ENCODE measurements around the gene GNL3. TPM values are rescaled to one million over a fixed set of nuclear protein-coding genes. Genes with fewer than 3 reads are reported as not detected.

Gene GNL3
- total and polyA plus RNA-seq, 2 of the 8 experiments (the other 6 are each of a cell fraction or from before 2014, with no cell fraction given) = 45.5 to 184 TPM

DNA sequence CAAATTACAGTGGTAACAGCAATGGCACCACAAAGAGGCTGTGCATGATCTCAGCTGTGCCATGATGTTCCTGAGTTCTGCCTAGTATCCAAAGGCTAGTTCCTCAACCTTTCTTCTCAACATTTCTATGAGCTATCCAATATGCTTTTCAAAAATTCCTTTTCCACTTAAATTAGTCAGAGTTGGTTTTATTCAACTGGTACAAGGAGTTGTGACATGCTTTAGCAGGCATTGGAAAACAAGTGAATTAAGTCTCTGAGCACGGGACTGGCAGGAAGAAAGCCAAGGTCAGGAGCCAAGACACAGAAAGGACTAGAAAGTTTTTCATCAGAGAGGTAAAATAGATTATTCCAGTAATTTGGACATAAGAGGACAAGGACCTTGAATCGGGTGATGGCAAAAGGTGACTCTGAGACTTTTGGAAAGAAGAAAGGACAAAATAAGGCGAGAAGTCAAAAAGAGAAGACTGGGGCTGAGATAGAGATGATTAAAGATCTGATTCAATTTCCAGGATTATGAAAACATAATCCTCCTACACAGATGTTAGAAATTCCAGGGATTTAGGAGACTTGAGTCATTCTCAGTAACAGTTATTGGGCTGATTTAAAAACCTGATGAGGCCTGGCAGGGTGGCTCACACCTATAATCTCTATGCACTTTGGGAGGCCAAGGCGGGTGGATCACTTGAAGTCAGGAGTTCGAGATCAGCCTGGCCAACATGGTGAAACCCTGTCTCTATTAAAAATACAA, 36.2 kb upstream of the GNL3 start:
- no peak overlapping the region for H3K18ac ChIP-seq (ENCODE audit: extremely low read depth, low read length)
- H3K14ac ChIP-seq (ENCODE audit: insufficient read length) = no peak overlapping the region
- no peak overlapping the region for H3K4me3 ChIP-seq (ENCODE audit: extremely low read depth in 1 of 4, insufficient read depth in 2 of 4, low read depth in 3 of 4, low read length in 4 of 4)
- no peak overlapping the region for H2BK12ac ChIP-seq (ENCODE audit: low read depth, low read length)
- H4K8ac ChIP-seq (ENCODE audit: extremely low read depth, insufficient read depth, low read length) = no peak overlapping the region
- no peak overlapping the region for H3K23ac ChIP-seq (ENCODE audit: insufficient read length)
- H2BK5ac ChIP-seq (ENCODE audit: low read depth, low read length) = no peak overlapping the region
- no peak overlapping the region for H4K5ac ChIP-seq (ENCODE audit: insufficient read length, low read depth, low read length)
- CTCF ChIA-PET (ENCODE audit: partially characterized antibody) = interaction anchor here (1.3 kb wide), 1 partner anchor 9 kb away, joined by 3 read pairs; no protein-coding TSS in a partner anchor
- H2AFZ ChIP-seq (ENCODE audit: low read length) = no peak overlapping the region
- FAIRE-seq (no peak), DNase-seq (ENCODE audit: low read depth in 1 of 2, low spot score in 2 of 2) (no peak)
- H2BK15ac ChIP-seq (ENCODE audit: low read length) = no peak overlapping the region
- TF ChIP-seq RFX5 (IDR thresholded peaks at IDR 0.05; ENCODE audit: borderline replicate concordance, low read depth, low read length) (no peak), ASH2L (IDR thresholded peaks at IDR 0.05; ENCODE audit: low read length) (no peak), GTF2F1 (IDR thresholded peaks at IDR 0.05; ENCODE audit: borderline replicate concordance, low read depth, low read length) (no peak), SRF (IDR thresholded peaks at IDR 0.05; ENCODE audit: low read depth, low read length) (no peak), HDAC2 (IDR thresholded peaks at IDR 0.05; ENCODE audit: borderline replicate concordance in 1 of 2, low read depth in 2 of 2, low read length in 2 of 2) (no peak), BRCA1 (IDR thresholded peaks at IDR 0.05; ENCODE audit: low read depth, low read length) (no peak), TEAD4 (IDR thresholded peaks at IDR 0.05; ENCODE audit: low read depth, low read length) (no peak), TCF12 (IDR thresholded peaks at IDR 0.05; ENCODE audit: low read depth, low read length) (no peak), CHD1 (IDR thresholded peaks at IDR 0.05; ENCODE audit: low read depth, low read length) (no peak)
- H3K27me3 ChIP-seq (replicated peaks in 1 of 4; ENCODE audit: control insufficient read depth in 3 of 4, extremely low read depth in 1 of 4, insufficient read depth in 3 of 4, low read length in 3 of 4) = no peaks in the 10 kb centered on the region
- POLR2A ChIA-PET (ENCODE audit: partially characterized antibody) = interaction anchor here (0.8 to 0.9 kb wide), 2 partner anchors 37 to 67 kb away, joined by 3 read pairs; no protein-coding TSS in a partner anchor
- no peak overlapping the region for H2BK120ac ChIP-seq (replicated peaks; ENCODE audit: low read depth, low read length)
- no peak overlapping the region for H4K91ac ChIP-seq (replicated peaks; ENCODE audit: insufficient read length, low read length)
- no peak overlapping the region for H3K4ac ChIP-seq (replicated peaks; ENCODE audit: insufficient read length, low read depth, low read length)
- no peaks in the 10 kb centered on the region for H3K9me3 ChIP-seq (ENCODE audit: insufficient read depth in 2 of 2, low read depth in 1 of 2, low read length in 1 of 2)
- H2AK5ac ChIP-seq (ENCODE audit: low read depth, low read length) = no peak overlapping the region
- no peaks in the 10 kb centered on the region for H4K20me1 ChIP-seq (replicated peaks in 1 of 2; ENCODE audit: control insufficient read depth in 1 of 2, insufficient read depth in 2 of 2, low read length in 2 of 2)
- H3K79me1 ChIP-seq (ENCODE audit: low read depth, low read length) = no peaks in the 10 kb centered on the region
- H3K27ac ChIP-seq (ENCODE audit: low read depth, low read length) = no peak overlapping the region
- no peak overlapping the region for H2BK20ac ChIP-seq (ENCODE audit: low read length)
- no peak overlapping the region for H3K56ac ChIP-seq (replicated peaks; ENCODE audit: insufficient read length, low read depth, low read length)
- H3K4me2 ChIP-seq (ENCODE audit: insufficient read depth in 1 of 2, low read depth in 2 of 2, low read length in 2 of 2) = no peak overlapping the region
- peaks cover 5 to 58% (median 19%) of the 10 kb centered on the region in 4 experiments; a peak in 7 of 8 replicates for H3K36me3 ChIP-seq (ENCODE audit: control insufficient read depth in 2 of 4, insufficient read depth in 4 of 4, low read length in 3 of 4)
- no peaks in the 10 kb centered on the region for H3K23me2 ChIP-seq (ENCODE audit: low read depth, low read length)
- WGBS, 2 experiments (ENCODE audit: extremely low coverage in 1 of 2, insufficient coverage in 1 of 2, insufficient read length in 1 of 2, insufficient replicate concordance in 2 of 2, low coverage in 1 of 2, low lambda C conversion rate in 2 of 2, missing lambda C conversion rate in 1 of 2) = 87% methylated on average over 4 of the region's 5 CpGs; no CpG with 5 or more reads in 1 of the 2 experiments
- H3K4me1 ChIP-seq (replicated peaks in 1 of 4; ENCODE audit: control insufficient read depth in 3 of 4, insufficient read depth in 4 of 4, low read length in 3 of 4) = no peaks in the 10 kb centered on the region
- no peaks in the 10 kb centered on the region for H3K79me2 ChIP-seq (ENCODE audit: control insufficient read depth in 1 of 2, insufficient read depth in 2 of 2, low read length in 2 of 2)
- no peak overlapping the region; a peak in 1 of 7 replicates for H3K9ac ChIP-seq (replicated peaks in 1 of 4; ENCODE audit: extremely low read depth in 1 of 4, low read depth in 3 of 4, low read length in 3 of 4)

All from H1 (cell line).